A549 (cell line): ENCODE data around the gene WNT16. TPM values are rescaled to one million over a fixed set of nuclear protein-coding genes. Genes with fewer than 3 reads are reported as not detected.
"Not testable (repeated sequence)": the region's sequence is repeated elsewhere in the genome, so short reads cannot be mapped to it uniquely, and the experiment has no call there.

ENCODE experiments used
- ATAC-seq, 2 experiments: fragments of 200-7000 bp in 1 of 2; fragments of >200 bp in 1 of 2; cut with Nextera tagmentation in 1 of 2; cut with Tn5 transposase in 1 of 2; 3 replicates each; pipeline versions ENCODE4 v1.8.0 to v1.9.1; 2018 to 2020; ENCODE audit warnings: mild to moderate bottlenecking in 1 of 2, moderate library complexity in 1 of 2
- CTCF ChIA-PET: fragments of 300-600 bp; sonication (Branson Sonifier 250); formaldehyde crosslinking; extraction: SDS; loops from one replicate; lab custom pipeline; 2021; ENCODE audit warnings: antibody characterized with exemption, inconsistent platforms; lab: Yijun Ruan, JAX
- POLR2A ChIA-PET: fragments of 350-600 bp; formaldehyde crosslinking; extraction: SDS; loops from one replicate; lab custom pipeline; 2021; ENCODE audit warnings: antibody characterized with exemption, inconsistent platforms; lab: Yijun Ruan, JAX
- DNase-seq, 2 experiments: peaks; one replicate each; pipeline versions ENCODE4 v3.0.0 to v3.0.0-alpha.2; 2011 to 2016; ENCODE audit warnings: low read depth in 1 of 2, low spot score in 1 of 2
- FAIRE-seq: peaks from 2 replicates; lab custom pipeline; 2011; peaks lifted over from hg19 to GRCh38; lab: Jason Lieb, UNC
- H3K27ac ChIP-seq, 2 experiments: fragments of >200 bp; sonication (Bioruptor Twin); formaldehyde crosslinking; 3 replicates each; pipeline ENCODE4 v1.5.1; 2016 to 2017
- H3K4me1 ChIP-seq: fragments of >200 bp; sonication (Bioruptor Twin); formaldehyde crosslinking; 3 replicates; pipeline ENCODE4 v1.6.1; 2016
- H3K4me2 ChIP-seq: fragments of >200 bp; sonication (Bioruptor Twin); formaldehyde crosslinking; 3 replicates; pipeline ENCODE4 v1.6.1; 2016
- H3K4me3 ChIP-seq: fragments of >200 bp; sonication (Bioruptor Twin); formaldehyde crosslinking; 3 replicates; pipeline ENCODE4 v1.5.1; 2016
- H3K9me3 ChIP-seq: fragments of >200 bp; sonication (Bioruptor Twin); formaldehyde crosslinking; 3 replicates; pipeline ENCODE4 v1.6.1; 2016
- CTCF ChIP-seq: fragments of >200 bp; sonication (Bioruptor Twin); formaldehyde crosslinking; IDR thresholded peaks from 3 replicates; pipeline ENCODE4 v1.5.1; 2016
- EP300 ChIP-seq, 2 experiments: fragments of >200 bp; sonication (Bioruptor Twin); formaldehyde crosslinking; IDR thresholded peaks; 2 replicates in 1 of 2; 3 replicates in 1 of 2; pipeline ENCODE4 v1.6.1; 2016 to 2017
- FOSL2 ChIP-seq, 2 experiments: fragments of 450-650 bp in 1 of 2; fragments of >200 bp in 1 of 2; sonication (Bioruptor Twin) in 1 of 2; formaldehyde crosslinking; IDR thresholded peaks; 2 replicates each; pipeline versions ENCODE4 v1.5.0 to v1.6.1; 2016 to 2020; ENCODE audit warnings: mild to moderate bottlenecking in 1 of 2, moderate library complexity in 1 of 2
- KDM1A ChIP-seq: fragments of 200-600 bp; sonication (generic); IDR thresholded peaks from 2 replicates; pipeline ENCODE4 v1.6.1; 2016; ENCODE audit warnings: low read depth, mild to moderate bottlenecking
- KDM5A ChIP-seq: fragments of 200-600 bp; sonication (generic); IDR thresholded peaks from 2 replicates; pipeline ENCODE4 v1.6.1; 2016; ENCODE audit warnings: antibody characterized with exemption, mild to moderate bottlenecking
- NPAS2 ChIP-seq: fragments of 250-450 bp; sonication (Bioruptor Pico); IDR thresholded peaks from 2 replicates; pipeline ENCODE4 v1.8.0; 2022; ENCODE audit warnings: mild to moderate bottlenecking, moderate library complexity, borderline replicate concordance
- POLR2AphosphoS2 ChIP-seq: conservative IDR thresholded peaks from 2 replicates; pipeline ENCODE4 v1.6.1; 2012; ENCODE audit warnings: low read length, improper control_type of control experiment, inconsistent platforms
- SMC3 ChIP-seq: fragments of >200 bp; sonication (Bioruptor Twin); formaldehyde crosslinking; IDR thresholded peaks from 3 replicates; pipeline ENCODE4 v1.6.1; 2018; ENCODE audit warnings: inconsistent platforms
- TFCP2L1 ChIP-seq: fragments of 250-450 bp; sonication (Bioruptor Pico); IDR thresholded peaks from 2 replicates; pipeline ENCODE4 v1.5.0; 2021; ENCODE audit warnings: mild to moderate bottlenecking
- WGBS: methylation state at CpG from one replicate; pipeline ENCODE4 v1.1.6; 2017; ENCODE audit errors: missing lambda C conversion rate; 5-methylcytosine and 5-hydroxymethylcytosine counted together
- polyA plus RNA-seq, 4 experiments: library from polyadenylated mRNA; depleted of rRNA in 3 of 4; stranded (reverse); fragments of >200 nt; fragmentation: RNase III in 1 of 4; extraction: RNeasy Plus Mini Kit Qiagen cat#74134 plus additional on column Dnase treatment in 1 of 4; gene quantifications; 2 replicates in 3 of 4; 3 replicates in 1 of 4; pipeline ENCODE4 v1.2.3, GENCODE V29; 2011 to 2017
- TF ChIP-seq, protein P1 (sequence below): fragments of 200-600 bp; sonication (generic); IDR thresholded peaks from 2 replicates; pipeline ENCODE4 v1.6.1; 2016; ENCODE audit warnings: antibody characterized with exemption, mild to moderate bottlenecking, moderate library complexity
- TF ChIP-seq, protein P2 (sequence below): fragments of 250-450 bp; sonication (Bioruptor Pico); IDR thresholded peaks from 2 replicates; pipeline ENCODE4 v1.5.0; 2021; ENCODE audit warnings: mild to moderate bottlenecking, moderate library complexity, borderline replicate concordance
- TF ChIP-seq, protein P3 (sequence below): fragments of 150-350 bp; IDR thresholded peaks from 2 replicates; pipeline ENCODE4 v1.6.1; 2014; ENCODE audit warnings: low read depth, mild to moderate bottlenecking, low read length
- TF ChIP-seq, protein P4 (sequence below): fragments of >200 bp; sonication (Bioruptor Twin); formaldehyde crosslinking; IDR thresholded peaks from 3 replicates; pipeline ENCODE4 v1.6.1; 2016

Gene WNT16
- polyA plus RNA-seq, 2 of the 4 experiments (the other 2 are of a cell fraction) = not detected

DNA sequence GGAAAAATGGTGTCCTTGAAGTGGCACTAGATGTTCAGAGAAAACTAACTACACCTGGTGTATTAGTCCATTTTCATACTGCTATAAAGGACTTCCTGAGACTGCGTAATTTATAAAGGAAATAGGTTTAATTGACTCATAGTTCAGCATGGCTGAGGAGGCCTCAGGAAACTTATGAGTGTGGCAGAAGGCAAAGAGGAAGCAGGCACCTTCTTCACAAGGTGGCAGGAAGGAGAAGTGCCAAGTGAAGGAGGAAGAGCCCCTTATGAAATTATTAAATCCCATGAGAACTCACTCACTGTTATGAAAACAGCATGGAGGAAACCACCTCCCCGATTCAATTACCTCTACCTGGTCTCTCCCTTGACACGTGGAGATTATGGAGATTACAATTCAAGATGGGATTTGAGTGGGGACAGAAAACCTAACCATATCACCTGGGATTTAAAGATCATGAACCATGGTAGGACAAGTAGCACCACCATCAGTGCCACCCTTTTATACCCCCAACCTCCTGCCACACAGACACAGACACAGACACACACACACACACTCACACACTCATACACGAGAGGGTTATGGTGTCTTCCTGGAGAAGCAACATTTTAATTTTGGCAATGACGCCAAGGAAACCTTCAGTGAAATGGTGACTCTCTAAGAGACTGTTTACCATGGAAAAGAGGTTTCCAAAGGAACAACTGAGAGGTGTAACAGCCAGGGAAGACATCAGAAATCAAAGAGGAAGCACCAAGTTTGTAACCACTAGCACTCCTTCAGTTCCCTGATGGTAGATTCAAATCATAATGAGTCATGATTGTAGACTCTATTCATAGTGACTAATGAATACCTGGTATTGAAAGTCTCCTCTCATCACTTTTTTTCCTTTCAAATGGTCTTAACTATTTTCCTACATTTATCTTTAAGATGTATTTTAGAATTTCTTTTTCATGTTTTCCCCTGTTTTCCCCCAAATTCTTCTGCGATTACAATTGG, 41.8 kb upstream of the WNT16 start:
- Histone ChIP-seq H3K4me3 (no peak overlapping the region), H3K9me3 (no peaks in the 10 kb centered on the region), H3K4me1 (no peaks in the 10 kb centered on the region), H3K27ac (no peak overlapping the region), H3K4me2 (no peak overlapping the region)
- WGBS = 8% methylated on average over 6 of the region's 6 CpGs
- ATAC-seq (no peak), FAIRE-seq (no peak), DNase-seq (no peak)
- ChIA-PET CTCF (no interaction called here), POLR2A (no interaction called here)
- TF ChIP-seq KDM1A = no peak
- TF ChIP-seq TFCP2L1 = no peak
- TF ChIP-seq KDM5A = no peak
- TF ChIP-seq, protein P1, sequence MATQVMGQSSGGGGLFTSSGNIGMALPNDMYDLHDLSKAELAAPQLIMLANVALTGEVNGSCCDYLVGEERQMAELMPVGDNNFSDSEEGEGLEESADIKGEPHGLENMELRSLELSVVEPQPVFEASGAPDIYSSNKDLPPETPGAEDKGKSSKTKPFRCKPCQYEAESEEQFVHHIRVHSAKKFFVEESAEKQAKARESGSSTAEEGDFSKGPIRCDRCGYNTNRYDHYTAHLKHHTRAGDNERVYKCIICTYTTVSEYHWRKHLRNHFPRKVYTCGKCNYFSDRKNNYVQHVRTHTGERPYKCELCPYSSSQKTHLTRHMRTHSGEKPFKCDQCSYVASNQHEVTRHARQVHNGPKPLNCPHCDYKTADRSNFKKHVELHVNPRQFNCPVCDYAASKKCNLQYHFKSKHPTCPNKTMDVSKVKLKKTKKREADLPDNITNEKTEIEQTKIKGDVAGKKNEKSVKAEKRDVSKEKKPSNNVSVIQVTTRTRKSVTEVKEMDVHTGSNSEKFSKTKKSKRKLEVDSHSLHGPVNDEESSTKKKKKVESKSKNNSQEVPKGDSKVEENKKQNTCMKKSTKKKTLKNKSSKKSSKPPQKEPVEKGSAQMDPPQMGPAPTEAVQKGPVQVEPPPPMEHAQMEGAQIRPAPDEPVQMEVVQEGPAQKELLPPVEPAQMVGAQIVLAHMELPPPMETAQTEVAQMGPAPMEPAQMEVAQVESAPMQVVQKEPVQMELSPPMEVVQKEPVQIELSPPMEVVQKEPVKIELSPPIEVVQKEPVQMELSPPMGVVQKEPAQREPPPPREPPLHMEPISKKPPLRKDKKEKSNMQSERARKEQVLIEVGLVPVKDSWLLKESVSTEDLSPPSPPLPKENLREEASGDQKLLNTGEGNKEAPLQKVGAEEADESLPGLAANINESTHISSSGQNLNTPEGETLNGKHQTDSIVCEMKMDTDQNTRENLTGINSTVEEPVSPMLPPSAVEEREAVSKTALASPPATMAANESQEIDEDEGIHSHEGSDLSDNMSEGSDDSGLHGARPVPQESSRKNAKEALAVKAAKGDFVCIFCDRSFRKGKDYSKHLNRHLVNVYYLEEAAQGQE = no peak

- ATAC-seq = no peak
- Histone ChIP-seq H3K4me1 (no peaks in the 10 kb centered on the region), H3K9me3 (no peaks in the 10 kb centered on the region), H3K27ac (no peak overlapping the region), H3K4me3 (no peak overlapping the region), H3K4me2 (no peak overlapping the region)
- DNase-seq = no peak
- CTCF ChIA-PET = no interaction called here
- FAIRE-seq = no peak
- POLR2A ChIA-PET = no interaction called here
- TF ChIP-seq, protein P2, sequence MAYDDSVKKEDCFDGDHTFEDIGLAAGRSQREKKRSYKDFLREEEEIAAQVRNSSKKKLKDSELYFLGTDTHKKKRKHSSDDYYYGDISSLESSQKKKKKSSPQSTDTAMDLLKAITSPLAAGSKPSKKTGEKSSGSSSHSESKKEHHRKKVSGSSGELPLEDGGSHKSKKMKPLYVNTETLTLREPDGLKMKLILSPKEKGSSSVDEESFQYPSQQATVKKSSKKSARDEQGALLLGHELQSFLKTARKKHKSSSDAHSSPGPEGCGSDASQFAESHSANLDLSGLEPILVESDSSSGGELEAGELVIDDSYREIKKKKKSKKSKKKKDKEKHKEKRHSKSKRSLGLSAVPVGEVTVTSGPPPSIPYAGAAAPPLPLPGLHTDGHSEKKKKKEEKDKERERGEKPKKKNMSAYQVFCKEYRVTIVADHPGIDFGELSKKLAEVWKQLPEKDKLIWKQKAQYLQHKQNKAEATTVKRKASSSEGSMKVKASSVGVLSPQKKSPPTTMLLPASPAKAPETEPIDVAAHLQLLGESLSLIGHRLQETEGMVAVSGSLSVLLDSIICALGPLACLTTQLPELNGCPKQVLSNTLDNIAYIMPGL (CRISPR knock-in tag) = no peak
- TF ChIP-seq, protein P3, sequence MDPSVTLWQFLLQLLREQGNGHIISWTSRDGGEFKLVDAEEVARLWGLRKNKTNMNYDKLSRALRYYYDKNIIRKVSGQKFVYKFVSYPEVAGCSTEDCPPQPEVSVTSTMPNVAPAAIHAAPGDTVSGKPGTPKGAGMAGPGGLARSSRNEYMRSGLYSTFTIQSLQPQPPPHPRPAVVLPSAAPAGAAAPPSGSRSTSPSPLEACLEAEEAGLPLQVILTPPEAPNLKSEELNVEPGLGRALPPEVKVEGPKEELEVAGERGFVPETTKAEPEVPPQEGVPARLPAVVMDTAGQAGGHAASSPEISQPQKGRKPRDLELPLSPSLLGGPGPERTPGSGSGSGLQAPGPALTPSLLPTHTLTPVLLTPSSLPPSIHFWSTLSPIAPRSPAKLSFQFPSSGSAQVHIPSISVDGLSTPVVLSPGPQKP = no peak
- TF ChIP-seq FOSL2 (IDR thresholded peaks at IDR 0.05) (no peak), FOSL2 (CRISPR knock-in tag; IDR thresholded peaks at IDR 0.05) (no peak)
Measured at GRCh38 chr7:121288894-121289293, 39.9 kb upstream of the WNT16 start.

- DNase-seq, H3K4me1 ChIP-seq, CTCF ChIA-PET, H3K27ac ChIP-seq, FAIRE-seq, H3K4me3 ChIP-seq, ATAC-seq, H3K4me2 ChIP-seq, POLR2A ChIA-PET, H3K9me3 ChIP-seq: not testable (repeated sequence)
- WGBS = 45% methylated on average over 5 of the region's 5 CpGs
Measured at GRCh38 chr7:121289930-121290329, 38.9 kb upstream of the WNT16 start.

- no peak for TF ChIP-seq POLR2AphosphoS2
- TF ChIP-seq, protein P4, sequence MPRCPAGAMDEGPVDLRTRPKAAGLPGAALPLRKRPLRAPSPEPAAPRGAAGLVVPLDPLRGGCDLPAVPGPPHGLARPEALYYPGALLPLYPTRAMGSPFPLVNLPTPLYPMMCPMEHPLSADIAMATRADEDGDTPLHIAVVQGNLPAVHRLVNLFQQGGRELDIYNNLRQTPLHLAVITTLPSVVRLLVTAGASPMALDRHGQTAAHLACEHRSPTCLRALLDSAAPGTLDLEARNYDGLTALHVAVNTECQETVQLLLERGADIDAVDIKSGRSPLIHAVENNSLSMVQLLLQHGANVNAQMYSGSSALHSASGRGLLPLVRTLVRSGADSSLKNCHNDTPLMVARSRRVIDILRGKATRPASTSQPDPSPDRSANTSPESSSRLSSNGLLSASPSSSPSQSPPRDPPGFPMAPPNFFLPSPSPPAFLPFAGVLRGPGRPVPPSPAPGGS = no peak
- TF ChIP-seq NPAS2 (CRISPR knock-in tag) = no peak
- TF ChIP-seq CTCF = no peak
- TF ChIP-seq EP300 (IDR thresholded peaks at IDR 0.05) = no peak
- TF ChIP-seq SMC3 = no peak
- no peak for TF ChIP-seq FOSL2 (IDR thresholded peaks at IDR 0.05)
- TF ChIP-seq FOSL2 (CRISPR knock-in tag; IDR thresholded peaks at IDR 0.05) = no peak
- no peak for TF ChIP-seq TFCP2L1
- ChIA-PET CTCF (no interaction called here), POLR2A (no interaction called here)
- Histone ChIP-seq H3K9me3 (no peaks in the 10 kb centered on the region), H3K4me2 (no peak overlapping the region), H3K4me3 (no peak overlapping the region), H3K27ac (no peak overlapping the region), H3K4me1 (no peaks in the 10 kb centered on the region)
- no peak for DNase-seq
- no peak for FAIRE-seq
- no peak for ATAC-seq
- WGBS = 2% methylated on average over 2 of the region's 2 CpGs
Measured at GRCh38 chr7:121294448-121294992, 34.3 kb upstream of the WNT16 start.
